ENCODE data around the gene CYLD.

DNA sequence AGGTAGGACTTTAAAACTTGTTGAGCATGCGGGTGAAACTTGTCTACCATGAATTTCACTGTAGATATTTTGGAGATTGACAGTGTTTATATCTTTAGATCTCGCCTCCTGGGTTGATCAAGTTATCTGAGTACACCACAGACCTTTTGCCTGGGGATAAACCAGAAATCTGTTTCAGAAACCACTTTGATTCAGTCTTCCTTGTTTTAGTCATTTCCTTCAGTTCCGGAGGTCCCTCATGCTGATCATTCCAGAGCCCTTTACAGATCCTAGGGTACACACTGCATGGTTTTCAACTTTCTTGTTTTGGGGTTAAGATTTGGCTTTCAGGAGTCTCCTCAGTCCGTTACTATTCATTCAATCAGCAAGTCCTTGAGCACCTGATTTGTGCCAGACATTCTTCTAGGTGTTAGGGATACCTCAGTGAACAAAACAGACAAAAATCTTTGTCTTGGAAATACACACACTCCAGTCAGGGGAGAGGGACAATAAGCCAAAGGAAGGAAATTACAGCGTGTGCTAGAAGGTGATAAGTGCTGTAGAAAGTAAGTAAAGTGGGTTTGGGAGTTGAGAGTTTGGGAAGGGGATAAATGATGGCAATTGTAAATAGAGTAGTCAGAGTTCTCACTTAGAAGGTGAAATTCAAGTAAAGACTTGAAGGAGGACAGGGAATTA is 36.3 kb upstream of the CYLD start:
- TF ChIP-seq, protein P1, sequence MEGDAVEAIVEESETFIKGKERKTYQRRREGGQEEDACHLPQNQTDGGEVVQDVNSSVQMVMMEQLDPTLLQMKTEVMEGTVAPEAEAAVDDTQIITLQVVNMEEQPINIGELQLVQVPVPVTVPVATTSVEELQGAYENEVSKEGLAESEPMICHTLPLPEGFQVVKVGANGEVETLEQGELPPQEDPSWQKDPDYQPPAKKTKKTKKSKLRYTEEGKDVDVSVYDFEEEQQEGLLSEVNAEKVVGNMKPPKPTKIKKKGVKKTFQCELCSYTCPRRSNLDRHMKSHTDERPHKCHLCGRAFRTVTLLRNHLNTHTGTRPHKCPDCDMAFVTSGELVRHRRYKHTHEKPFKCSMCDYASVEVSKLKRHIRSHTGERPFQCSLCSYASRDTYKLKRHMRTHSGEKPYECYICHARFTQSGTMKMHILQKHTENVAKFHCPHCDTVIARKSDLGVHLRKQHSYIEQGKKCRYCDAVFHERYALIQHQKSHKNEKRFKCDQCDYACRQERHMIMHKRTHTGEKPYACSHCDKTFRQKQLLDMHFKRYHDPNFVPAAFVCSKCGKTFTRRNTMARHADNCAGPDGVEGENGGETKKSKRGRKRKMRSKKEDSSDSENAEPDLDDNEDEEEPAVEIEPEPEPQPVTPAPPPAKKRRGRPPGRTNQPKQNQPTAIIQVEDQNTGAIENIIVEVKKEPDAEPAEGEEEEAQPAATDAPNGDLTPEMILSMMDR (IDR thresholded peaks at IDR 0.05): no peak
- TF ChIP-seq EZH2 (IDR thresholded peaks at IDR 0.05; ENCODE audit: borderline replicate concordance, insufficient read depth, low read depth, low read length, poor library complexity, severe bottlenecking): no peak
